GM12872 (cell line): ENCODE data around the gene SORT1.

Experiments
- TF ChIP-seq, protein P1 (sequence below): IDR thresholded peaks from 3 replicates; pipeline ENCODE4 v1.5.1; 2011; ENCODE audit warnings: low read depth, mild to moderate bottlenecking, low read length, moderate library complexity; ENCODE audit not compliant: insufficient read depth

The SORT1 gene

GRCh38 chr1:109262231-109263055, 135.3 kb downstream of the SORT1 start:
- TF ChIP-seq, protein P1, sequence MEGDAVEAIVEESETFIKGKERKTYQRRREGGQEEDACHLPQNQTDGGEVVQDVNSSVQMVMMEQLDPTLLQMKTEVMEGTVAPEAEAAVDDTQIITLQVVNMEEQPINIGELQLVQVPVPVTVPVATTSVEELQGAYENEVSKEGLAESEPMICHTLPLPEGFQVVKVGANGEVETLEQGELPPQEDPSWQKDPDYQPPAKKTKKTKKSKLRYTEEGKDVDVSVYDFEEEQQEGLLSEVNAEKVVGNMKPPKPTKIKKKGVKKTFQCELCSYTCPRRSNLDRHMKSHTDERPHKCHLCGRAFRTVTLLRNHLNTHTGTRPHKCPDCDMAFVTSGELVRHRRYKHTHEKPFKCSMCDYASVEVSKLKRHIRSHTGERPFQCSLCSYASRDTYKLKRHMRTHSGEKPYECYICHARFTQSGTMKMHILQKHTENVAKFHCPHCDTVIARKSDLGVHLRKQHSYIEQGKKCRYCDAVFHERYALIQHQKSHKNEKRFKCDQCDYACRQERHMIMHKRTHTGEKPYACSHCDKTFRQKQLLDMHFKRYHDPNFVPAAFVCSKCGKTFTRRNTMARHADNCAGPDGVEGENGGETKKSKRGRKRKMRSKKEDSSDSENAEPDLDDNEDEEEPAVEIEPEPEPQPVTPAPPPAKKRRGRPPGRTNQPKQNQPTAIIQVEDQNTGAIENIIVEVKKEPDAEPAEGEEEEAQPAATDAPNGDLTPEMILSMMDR = no peak

GRCh38 chr1:109261578-109261977, 136.1 kb downstream of the SORT1 start:
- TF ChIP-seq, protein P1 = no peak

GRCh38 chr1:109261006-109261405, 136.7 kb downstream of the SORT1 start:
- TF ChIP-seq, protein P1 = no peak

DNA sequence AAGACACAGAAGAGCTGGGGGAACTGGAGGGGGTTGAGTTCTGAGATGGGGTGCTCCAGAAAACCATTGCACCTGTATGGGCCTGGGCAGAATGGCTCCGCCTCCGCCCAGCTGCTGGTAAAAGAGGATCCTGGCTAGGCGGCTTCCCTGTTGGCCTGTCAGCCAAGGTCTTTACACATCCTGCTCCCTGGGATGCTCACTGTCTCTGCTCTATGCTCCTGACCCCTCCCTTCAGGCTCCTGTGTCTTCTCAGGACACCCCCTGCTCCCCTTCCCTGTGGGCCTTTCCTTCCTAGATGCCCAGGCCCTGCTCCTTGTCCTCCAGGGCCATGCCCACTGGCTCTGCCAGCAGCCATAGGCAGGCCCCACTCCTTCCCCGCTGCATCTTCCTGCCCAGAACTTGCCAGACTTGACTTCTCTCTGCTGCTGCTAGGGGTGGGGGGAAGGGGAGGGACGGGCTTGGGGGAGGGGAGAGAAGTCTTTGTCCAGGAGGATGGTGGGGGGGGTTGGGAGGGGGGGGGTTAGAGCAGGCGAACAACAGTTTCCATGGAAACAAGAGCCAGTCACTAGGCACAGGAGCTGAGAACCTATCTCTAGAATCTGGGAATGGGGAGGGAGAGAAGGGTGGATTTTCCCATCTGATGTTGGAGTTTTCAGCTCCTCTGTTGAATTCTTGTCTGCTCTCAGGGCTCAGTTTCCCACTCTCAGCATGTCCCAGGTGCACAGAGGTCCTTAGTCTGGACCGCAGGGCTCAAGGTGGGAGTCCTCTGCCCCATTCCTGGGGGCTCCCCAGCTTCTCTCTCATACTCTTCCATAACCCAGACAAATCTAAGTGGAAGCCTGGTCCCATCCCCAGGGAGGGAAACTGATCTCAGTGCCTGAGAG, 137.8 kb downstream of the SORT1 start:
- TF ChIP-seq, protein P1 = no peak
